Activated CD8-positive, alpha-beta memory T cell treated with anti-CD3 and anti-CD28 coated beads, Interleukin-2, amount 10 ng/mL, durations not matched to agents 7 days and 5 days (primary cell): ENCODE measurements around the gene CKAP5. TPM values are rescaled to one million over a fixed set of nuclear protein-coding genes. Genes with fewer than 3 reads are reported as not detected.

Source experiments
- ATAC-seq: fragments of 150-1000 bp; cut with Tn5 transposase; one replicate; pipeline ENCODE4 v1.10.0; 2021; ENCODE audit warnings: moderate library complexity
- CTCF ChIA-PET: fragments of 350-600 bp; sonication (Branson Sonifier 250); formaldehyde crosslinking; loops from one replicate; lab custom pipeline; 2021; ENCODE audit warnings: antibody characterized with exemption; lab: Charles Lee
- DNase-seq: peaks from one replicate; pipeline ENCODE4 v3.0.0-alpha.2; 2020
- H3K27ac Mint-ChIP-seq: one replicate; pipeline ENCODE4 v1.8.0; 2021; ENCODE audit warnings: mild to moderate bottlenecking, mixed read lengths
- H3K27me3 Mint-ChIP-seq: one replicate; pipeline ENCODE4 v1.8.0; 2021; ENCODE audit warnings: mixed read lengths
- H3K36me3 Mint-ChIP-seq: one replicate; pipeline ENCODE4 v1.8.0; 2021; ENCODE audit warnings: mild to moderate bottlenecking, mixed read lengths
- H3K4me1 Mint-ChIP-seq: one replicate; pipeline ENCODE4 v1.8.0; 2021; ENCODE audit warnings: mixed read lengths
- H3K4me3 Mint-ChIP-seq: one replicate; pipeline ENCODE4 v1.8.0; 2021; ENCODE audit warnings: mild to moderate bottlenecking, moderate library complexity, mixed read lengths
- H3K9me3 Mint-ChIP-seq: one replicate; pipeline ENCODE4 v1.8.0; 2022; ENCODE audit warnings: low read depth, mixed read lengths
- total RNA-seq, 2 experiments: library from RNA; stranded (reverse); gene quantifications; one replicate each; pipeline ENCODE4 v1.2.3, GENCODE V29; 2021

The CKAP5 gene
- total RNA-seq, 2 experiments from 2014 or later, result 167 to 180 TPM

- Mint-ChIP-seq H3K4me1 (no peaks in the 10 kb centered on the region), H3K27me3 (peaks cover 10% of the 10 kb centered on the region), H3K9me3 (no peaks in the 10 kb centered on the region), H3K4me3 (no peak overlapping the region), H3K27ac (no peak overlapping the region), H3K36me3 (no peaks in the 10 kb centered on the region)
- DNase-seq (no peak), ATAC-seq (no peak)
- CTCF ChIA-PET, result no interaction called here
Observed at GRCh38 chr11:46877580-46877979, 31.5 kb upstream of the CKAP5 start.

- no peak for DNase-seq
Observed at GRCh38 chr11:46876471-46876870, 30.4 kb upstream of the CKAP5 start.

GRCh38 chr11:46874586-46874985 lies 28.5 kb upstream of the CKAP5 start:
- H3K4me1 Mint-ChIP-seq, result no peaks in the 10 kb centered on the region
- ATAC-seq, result no peak
- no peak overlapping the region for H3K27ac Mint-ChIP-seq
- CTCF ChIA-PET, result no interaction called here
- DNase-seq, result no peak
- no peaks in the 10 kb centered on the region for H3K36me3 Mint-ChIP-seq
- no peak overlapping the region for H3K4me3 Mint-ChIP-seq
- no peaks in the 10 kb centered on the region for H3K9me3 Mint-ChIP-seq
- H3K27me3 Mint-ChIP-seq, result peaks cover 7% of the 10 kb centered on the region

More at GRCh38 chr11:46876471-46876870, 30.4 kb upstream of the CKAP5 start:
- Mint-ChIP-seq H3K4me3 (no peak overlapping the region), H3K4me1 (no peaks in the 10 kb centered on the region), H3K27me3 (peaks cover 9% of the 10 kb centered on the region), H3K9me3 (no peaks in the 10 kb centered on the region), H3K27ac (no peak overlapping the region), H3K36me3 (no peaks in the 10 kb centered on the region)
- no peak for ATAC-seq
- CTCF ChIA-PET, result interaction anchor here (1.0 to 1.4 kb wide), 2 partner anchors 20 kb away, joined by 3 read pairs; no protein-coding TSS in a partner anchor

GRCh38 chr11:46868912-46869311 lies 22.8 kb upstream of the CKAP5 start:
- Mint-ChIP-seq H3K9me3 (no peaks in the 10 kb centered on the region), H3K4me1 (no peaks in the 10 kb centered on the region), H3K27ac (no peak overlapping the region), H3K27me3 (peaks cover 3% of the 10 kb centered on the region), H3K36me3 (no peaks in the 10 kb centered on the region), H3K4me3 (no peak overlapping the region)
- ATAC-seq (no peak), DNase-seq (no peak)
- CTCF ChIA-PET, result no interaction called here

GRCh38 chr11:46865340-46865739 lies 19.3 kb upstream of the CKAP5 start:
- DNase-seq (no peak), ATAC-seq (no peak)
- H3K27ac Mint-ChIP-seq, result no peak overlapping the region
- H3K36me3 Mint-ChIP-seq, result no peaks in the 10 kb centered on the region
- no peaks in the 10 kb centered on the region for H3K4me1 Mint-ChIP-seq
- CTCF ChIA-PET, result interaction anchor here (0.6 kb wide), 1 partner anchor 31 kb away, joined by 4 read pairs; no protein-coding TSS in a partner anchor
- H3K27me3 Mint-ChIP-seq, result peaks cover 11% of the 10 kb centered on the region
- H3K9me3 Mint-ChIP-seq, result no peaks in the 10 kb centered on the region
- H3K4me3 Mint-ChIP-seq, result no peak overlapping the region

- H3K36me3 Mint-ChIP-seq, result no peaks in the 10 kb centered on the region
- no peaks in the 10 kb centered on the region for H3K9me3 Mint-ChIP-seq
- CTCF ChIA-PET, result interaction anchor here (1.3 kb wide), 1 partner anchor 11 kb away, joined by 4 read pairs; no protein-coding TSS in a partner anchor
- H3K4me1 Mint-ChIP-seq, result no peaks in the 10 kb centered on the region
- DNase-seq, result no peak
- no peak overlapping the region for H3K27ac Mint-ChIP-seq
- H3K27me3 Mint-ChIP-seq, result peaks cover 8% of the 10 kb centered on the region
- no peak overlapping the region for H3K4me3 Mint-ChIP-seq
- no peak for ATAC-seq
Observed at GRCh38 chr11:46860218-46860617, 14.1 kb upstream of the CKAP5 start.

GRCh38 chr11:46858920-46859546 lies 13.0 kb upstream of the CKAP5 start:
- no peak overlapping the region for H3K27ac Mint-ChIP-seq
- CTCF ChIA-PET, result interaction anchor here (1.3 kb wide), 1 partner anchor 12 kb away, joined by 4 read pairs; no protein-coding TSS in a partner anchor
- ATAC-seq, result no peak
- peaks cover 8% of the 10 kb centered on the region for H3K27me3 Mint-ChIP-seq
- no peaks in the 10 kb centered on the region for H3K36me3 Mint-ChIP-seq
- no peaks in the 10 kb centered on the region for H3K4me1 Mint-ChIP-seq
- H3K9me3 Mint-ChIP-seq, result no peaks in the 10 kb centered on the region
- H3K4me3 Mint-ChIP-seq, result no peak overlapping the region
- DNase-seq, result no peak

- Mint-ChIP-seq H3K4me3 (no peak overlapping the region), H3K27me3 (peaks cover 4% of the 10 kb centered on the region), H3K36me3 (no peaks in the 10 kb centered on the region), H3K9me3 (no peaks in the 10 kb centered on the region), H3K4me1 (no peaks in the 10 kb centered on the region), H3K27ac (no peak overlapping the region)
- DNase-seq (no peak), ATAC-seq (no peak)
- CTCF ChIA-PET, result no interaction called here
Observed at GRCh38 chr11:46857666-46858065, 11.6 kb upstream of the CKAP5 start.

- no peaks in the 10 kb centered on the region for H3K27me3 Mint-ChIP-seq
Observed at GRCh38 chr11:46856605-46857343, 10.7 kb upstream of the CKAP5 start.

GRCh38 chr11:46855863-46856262 lies 9.8 kb upstream of the CKAP5 start:
- Mint-ChIP-seq H3K27me3 (no peaks in the 10 kb centered on the region), H3K4me1 (no peaks in the 10 kb centered on the region), H3K4me3 (no peak overlapping the region), H3K27ac (no peak overlapping the region), H3K36me3 (no peaks in the 10 kb centered on the region), H3K9me3 (no peaks in the 10 kb centered on the region)
- ATAC-seq, result no peak
- CTCF ChIA-PET, result interaction anchor here (1.0 to 1.1 kb wide), 2 partner anchors 9 to 21 kb away, joined by 3 read pairs; partner anchors contain the start of gene CKAP5
- no peak for DNase-seq

More at GRCh38 chr11:46856605-46857343, 10.7 kb upstream of the CKAP5 start:
- ATAC-seq (no peak), DNase-seq (no peak)
- Mint-ChIP-seq H3K36me3 (no peaks in the 10 kb centered on the region), H3K27ac (no peak overlapping the region), H3K9me3 (no peaks in the 10 kb centered on the region), H3K4me3 (no peak overlapping the region), H3K4me1 (no peaks in the 10 kb centered on the region)
- CTCF ChIA-PET, result interaction anchor here (1.0 kb wide), 1 partner anchor 20 kb away, joined by 3 read pairs; no protein-coding TSS in a partner anchor

GRCh38 chr11:46855167-46855566 lies 9.1 kb upstream of the CKAP5 start:
- H3K4me3 Mint-ChIP-seq, result no peak overlapping the region
- no peak for DNase-seq
- H3K27ac Mint-ChIP-seq, result no peak overlapping the region
- ATAC-seq, result no peak
- no peaks in the 10 kb centered on the region for H3K27me3 Mint-ChIP-seq
- H3K4me1 Mint-ChIP-seq, result no peaks in the 10 kb centered on the region
- H3K36me3 Mint-ChIP-seq, result no peaks in the 10 kb centered on the region
- H3K9me3 Mint-ChIP-seq, result no peaks in the 10 kb centered on the region
- CTCF ChIA-PET, result interaction anchor here (1.1 kb wide), 1 partner anchor 9 kb away, joined by 3 read pairs; the partner anchor contains the start of gene CKAP5

GRCh38 chr11:46850829-46851380 lies 4.8 kb upstream of the CKAP5 start:
- CTCF ChIA-PET, result no interaction called here
- H3K36me3 Mint-ChIP-seq, result no peaks in the 10 kb centered on the region
- ATAC-seq (no peak), DNase-seq (no peak)
- H3K9me3 Mint-ChIP-seq, result no peaks in the 10 kb centered on the region
- peaks cover 9% of the 10 kb centered on the region for H3K4me1 Mint-ChIP-seq
- H3K27ac Mint-ChIP-seq, result no peak overlapping the region
- no peaks in the 10 kb centered on the region for H3K27me3 Mint-ChIP-seq
- no peak overlapping the region for H3K4me3 Mint-ChIP-seq

- H3K4me1 Mint-ChIP-seq, result peaks cover 15% of the 10 kb centered on the region
- ATAC-seq, result no peak
- no peak for DNase-seq
- H3K9me3 Mint-ChIP-seq, result no peaks in the 10 kb centered on the region
- CTCF ChIA-PET, result no interaction called here
- peaks cover 3% of the 10 kb centered on the region for H3K36me3 Mint-ChIP-seq
- no peaks in the 10 kb centered on the region for H3K27me3 Mint-ChIP-seq
- H3K4me3 Mint-ChIP-seq, result no peak overlapping the region
- no peak overlapping the region for H3K27ac Mint-ChIP-seq
Observed at GRCh38 chr11:46849631-46850030, 3.6 kb upstream of the CKAP5 start.
